ENCODE results near the gene NCR1.
"Not testable (repeated sequence)": the region's sequence is repeated elsewhere in the genome, so short reads cannot be mapped to it uniquely, and the experiment has no call there.

Gene NCR1

GRCh38 chr19:54905803-54906511, at the start of gene NCR1:
Gene NCR1 (plus strand): TSS chr19:54906148. CDS start chr19:54906188, 40 bp downstream.
- FAIRE-seq, result no peak

- FAIRE-seq, result not testable (repeated sequence)
These were observed 47.5 kb upstream of the NCR1 start for GRCh38 chr19:54858476-54858875.

- FAIRE-seq, result not testable (repeated sequence)
These were observed 46.5 kb upstream of the NCR1 start for GRCh38 chr19:54859421-54859820.

GRCh38 chr19:54863459-54863858, 42.5 kb upstream of the NCR1 start:
- not testable (repeated sequence) for FAIRE-seq

GRCh38 chr19:54871696-54872095, 34.3 kb upstream of the NCR1 start:
- no peak for FAIRE-seq

- no peak for FAIRE-seq
These were observed 32.0 kb upstream of the NCR1 start, which contains the start of gene FCAR for GRCh38 chr19:54873990-54874389. Gene FCAR (plus strand): TSS chr19:54874235. CDS start chr19:54874290, 55 bp downstream.

- FAIRE-seq, result no peak
These were observed 30.4 kb upstream of the NCR1 start for GRCh38 chr19:54875506-54875905.

GRCh38 chr19:54877471-54877870, 28.5 kb upstream of the NCR1 start:
- FAIRE-seq, result no peak

GRCh38 chr19:54881884-54882283, 24.1 kb upstream of the NCR1 start:
- FAIRE-seq, result no peak

- FAIRE-seq, result no peak
These were observed 23.2 kb upstream of the NCR1 start for GRCh38 chr19:54882758-54883157.

- no peak for FAIRE-seq
These were observed 22.7 kb upstream of the NCR1 start for GRCh38 chr19:54883228-54883627.

- FAIRE-seq, result no peak
These were observed 17.7 kb upstream of the NCR1 start for GRCh38 chr19:54888239-54888638.

GRCh38 chr19:54889566-54889965, 16.4 kb upstream of the NCR1 start:
- no peak for FAIRE-seq

- no peak for FAIRE-seq
These were observed 12.5 kb upstream of the NCR1 start for GRCh38 chr19:54893406-54893805.

GRCh38 chr19:54894106-54894505, 11.8 kb upstream of the NCR1 start:
- FAIRE-seq, result not testable (repeated sequence)

- no peak for FAIRE-seq
These were observed 9.9 kb upstream of the NCR1 start for GRCh38 chr19:54896036-54896435.

- not testable (repeated sequence) for FAIRE-seq
These were observed 7.3 kb upstream of the NCR1 start for GRCh38 chr19:54898685-54899084.

- FAIRE-seq, result not testable (repeated sequence)
These were observed 6.3 kb upstream of the NCR1 start for GRCh38 chr19:54899646-54900045.

- FAIRE-seq, result not testable (repeated sequence)
These were observed 4.8 kb upstream of the NCR1 start for GRCh38 chr19:54901153-54901552.

GRCh38 chr19:54902061-54902460, 3.9 kb upstream of the NCR1 start:
- no peak for FAIRE-seq

GRCh38 chr19:54903303-54903702, 2.6 kb upstream of the NCR1 start:
- no peak for FAIRE-seq

GRCh38 chr19:54904261-54904660, 1.7 kb upstream of the NCR1 start:
- not testable (repeated sequence) for FAIRE-seq

- FAIRE-seq, result no peak
These were observed 536 bp upstream of the NCR1 start for GRCh38 chr19:54905421-54905802.

GRCh38 chr19:54906819-54907218, 871 bp downstream of the NCR1 start:
- no peak for FAIRE-seq

- FAIRE-seq, result not testable (repeated sequence)
These were observed 2.0 kb downstream of the NCR1 start for GRCh38 chr19:54907899-54908298.

Data from G401.6 (cell line).